Sigmoid colon (tissue), 3 donors: ENCODE data around the gene MAPRE2.

Source experiments
- POLR2A ChIP-seq, 2 donors: fragments of 450-650 bp; IDR thresholded peaks; one replicate each; pipeline ENCODE4 v1.6.1; 2016; ENCODE audit warnings: antibody characterized with exemption in 2 of 2, mild to moderate bottlenecking in 2 of 2, moderate library complexity in 2 of 2
- TF ChIP-seq, protein P1 (sequence below), 4 experiments: fragments of 450-650 bp in 3 of 4; fragments of 200-600 bp in 1 of 4; IDR thresholded peaks; one replicate each; pipeline ENCODE4 v1.5.1; 2016 to 2019; ENCODE audit warnings: antibody characterized with exemption in 4 of 4, mild to moderate bottlenecking in 3 of 4, moderate library complexity in 2 of 4

DNA sequence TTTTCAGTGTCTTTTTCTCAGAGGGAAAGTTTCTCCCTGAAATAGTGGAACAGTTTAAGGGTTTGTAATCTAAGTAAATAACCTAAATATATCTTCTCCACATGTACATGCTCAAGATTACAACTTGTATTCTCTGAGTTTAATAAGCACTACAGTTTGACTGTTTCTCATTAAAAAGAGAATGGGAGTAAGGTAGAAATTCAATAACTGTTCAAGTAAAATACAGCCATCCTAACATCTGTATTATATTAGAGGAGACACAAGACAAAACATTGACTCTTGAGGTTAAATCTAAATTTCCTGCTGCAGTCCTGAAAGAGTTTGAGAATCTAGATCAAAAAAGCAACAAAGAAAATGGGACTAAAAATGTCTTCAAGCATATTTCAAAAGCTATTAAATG is 126.6 kb downstream of the MAPRE2 start:
- TF ChIP-seq, protein P1, sequence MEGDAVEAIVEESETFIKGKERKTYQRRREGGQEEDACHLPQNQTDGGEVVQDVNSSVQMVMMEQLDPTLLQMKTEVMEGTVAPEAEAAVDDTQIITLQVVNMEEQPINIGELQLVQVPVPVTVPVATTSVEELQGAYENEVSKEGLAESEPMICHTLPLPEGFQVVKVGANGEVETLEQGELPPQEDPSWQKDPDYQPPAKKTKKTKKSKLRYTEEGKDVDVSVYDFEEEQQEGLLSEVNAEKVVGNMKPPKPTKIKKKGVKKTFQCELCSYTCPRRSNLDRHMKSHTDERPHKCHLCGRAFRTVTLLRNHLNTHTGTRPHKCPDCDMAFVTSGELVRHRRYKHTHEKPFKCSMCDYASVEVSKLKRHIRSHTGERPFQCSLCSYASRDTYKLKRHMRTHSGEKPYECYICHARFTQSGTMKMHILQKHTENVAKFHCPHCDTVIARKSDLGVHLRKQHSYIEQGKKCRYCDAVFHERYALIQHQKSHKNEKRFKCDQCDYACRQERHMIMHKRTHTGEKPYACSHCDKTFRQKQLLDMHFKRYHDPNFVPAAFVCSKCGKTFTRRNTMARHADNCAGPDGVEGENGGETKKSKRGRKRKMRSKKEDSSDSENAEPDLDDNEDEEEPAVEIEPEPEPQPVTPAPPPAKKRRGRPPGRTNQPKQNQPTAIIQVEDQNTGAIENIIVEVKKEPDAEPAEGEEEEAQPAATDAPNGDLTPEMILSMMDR (IDR thresholded peaks at IDR 0.05), result no peak
- TF ChIP-seq POLR2A (IDR thresholded peaks at IDR 0.05), result no peak
